Loucy (cell line): ENCODE measurements around the gene DIS3L.
"Not testable (repeated sequence)": the region's sequence is repeated elsewhere in the genome, so short reads cannot be mapped to it uniquely, and the experiment has no call there.

Source experiments
- H2AFZ ChIP-seq: fragments of 200-600 bp; sonication (generic); 2 replicates; pipeline ENCODE4 v1.6.0; 2016; ENCODE audit warnings: antibody characterized with exemption, mild to moderate bottlenecking, low read length, moderate library complexity
- H3F3A ChIP-seq: fragments of 200-600 bp; 2 replicates; pipeline ENCODE4 v1.6.0; 2016; ENCODE audit warnings: antibody characterized with exemption, low read depth, mild to moderate bottlenecking
- H3K27me3 ChIP-seq: fragments of 200-600 bp; sonication (generic); 2 replicates; pipeline ENCODE4 v1.6.1; 2014; ENCODE audit warnings: low read length, mild to moderate bottlenecking; ENCODE audit not compliant: insufficient read depth, poor library complexity, severe bottlenecking
- H3K36me3 ChIP-seq: fragments of 200-600 bp; sonication (generic); 2 replicates; pipeline ENCODE4 v1.6.1; 2016; ENCODE audit warnings: low read length; ENCODE audit not compliant: insufficient read depth
- H3K4me1 ChIP-seq: fragments of 200-600 bp; sonication (generic); 2 replicates; pipeline ENCODE4 v1.5.1; 2014; ENCODE audit warnings: low read length, mild to moderate bottlenecking; ENCODE audit not compliant: insufficient read depth, poor library complexity, severe bottlenecking
- H3K4me2 ChIP-seq: fragments of 200-600 bp; sonication (generic); 2 replicates; pipeline ENCODE4 v1.6.0; 2014; ENCODE audit warnings: antibody characterized with exemption, low read length, low read depth, mild to moderate bottlenecking; ENCODE audit not compliant: poor library complexity, severe bottlenecking
- H3K4me3 ChIP-seq: fragments of 200-600 bp; sonication (generic); 2 replicates; pipeline ENCODE4 v1.5.1; 2014; ENCODE audit warnings: low read length, mild to moderate bottlenecking, mixed read lengths; ENCODE audit not compliant: poor library complexity, severe bottlenecking
- H3K79me2 ChIP-seq: fragments of 200-600 bp; sonication (generic); 2 replicates; pipeline ENCODE4 v1.6.1; 2014; ENCODE audit warnings: low read length; ENCODE audit not compliant: insufficient read depth
- H3K9ac ChIP-seq: fragments of 200-600 bp; sonication (generic); 2 replicates; pipeline ENCODE4 v1.6.0; 2014; ENCODE audit warnings: mild to moderate bottlenecking, low read depth, low read length, moderate library complexity; ENCODE audit not compliant: poor library complexity, severe bottlenecking
- H3K9me2 ChIP-seq: fragments of 200-600 bp; sonication (generic); replicated peaks from 2 replicates; pipeline ENCODE4 v1.6.1; 2016; ENCODE audit warnings: low read depth, low read length, mixed read lengths
- H3K9me3 ChIP-seq: fragments of 200-600 bp; sonication (generic); 2 replicates; pipeline ENCODE4 v1.6.1; 2014; ENCODE audit warnings: mild to moderate bottlenecking, antibody characterized with exemption, low read length, low read depth; ENCODE audit not compliant: insufficient read depth
- H4K20me1 ChIP-seq: fragments of 200-600 bp; sonication (generic); 2 replicates; pipeline ENCODE4 v1.6.0; 2014; ENCODE audit warnings: antibody characterized with exemption, low read length, mild to moderate bottlenecking; ENCODE audit not compliant: insufficient read depth, poor library complexity, severe bottlenecking
- EZH2phosphoT487 ChIP-seq: fragments of 200-600 bp; IDR thresholded peaks from 2 replicates; pipeline ENCODE4 v1.6.1; 2018; ENCODE audit warnings: antibody characterized with exemption, mild to moderate bottlenecking, moderate library complexity, borderline replicate concordance
- TF ChIP-seq, protein P1 (sequence below): fragments of 200-600 bp; sonication (generic); conservative IDR thresholded peaks from 2 replicates; pipeline ENCODE4 v1.5.1; 2014; ENCODE audit warnings: mild to moderate bottlenecking, antibody characterized with exemption, low read length

Gene DIS3L

DNA sequence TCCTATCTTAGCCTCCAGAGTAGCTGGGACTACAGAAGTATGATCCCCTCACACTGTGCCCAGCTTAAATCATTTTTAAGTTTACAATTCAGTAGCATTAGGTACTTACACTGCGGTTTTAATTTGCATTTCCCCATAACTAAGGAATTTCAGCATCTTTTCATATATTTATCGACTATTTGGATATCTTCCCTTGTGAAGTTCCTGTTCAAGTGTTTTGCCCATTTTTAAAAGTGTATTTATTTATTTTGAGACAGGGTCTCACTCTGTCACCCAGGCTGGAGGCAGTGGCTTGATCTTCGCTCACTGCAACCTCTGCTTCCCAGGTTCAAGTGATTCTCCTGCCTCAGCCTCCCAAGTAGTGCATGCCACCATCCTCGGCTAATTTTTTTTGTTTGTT is 80.8 kb downstream of the DIS3L start:
- no peaks in the 10 kb centered on the region; the same call in 1 of the 2 replicates for H3F3A ChIP-seq
- H4K20me1 ChIP-seq: no peaks in the 10 kb centered on the region
- H3K27me3 ChIP-seq: no peaks in the 10 kb centered on the region
- no peaks in the 10 kb centered on the region for H3K79me2 ChIP-seq
- no peak overlapping the region for H3K4me3 ChIP-seq
- no peaks in the 10 kb centered on the region for H3K9me3 ChIP-seq
- H3K4me1 ChIP-seq: peaks cover 14% of the 10 kb centered on the region
- H3K9ac ChIP-seq: no peak overlapping the region
- H3K9me2 ChIP-seq: no peaks in the 10 kb centered on the region
- no peaks in the 10 kb centered on the region for H3K36me3 ChIP-seq
- no peak overlapping the region for H2AFZ ChIP-seq
- no peak overlapping the region for H3K4me2 ChIP-seq
- no peak for TF ChIP-seq EZH2phosphoT487
- TF ChIP-seq, protein P1, sequence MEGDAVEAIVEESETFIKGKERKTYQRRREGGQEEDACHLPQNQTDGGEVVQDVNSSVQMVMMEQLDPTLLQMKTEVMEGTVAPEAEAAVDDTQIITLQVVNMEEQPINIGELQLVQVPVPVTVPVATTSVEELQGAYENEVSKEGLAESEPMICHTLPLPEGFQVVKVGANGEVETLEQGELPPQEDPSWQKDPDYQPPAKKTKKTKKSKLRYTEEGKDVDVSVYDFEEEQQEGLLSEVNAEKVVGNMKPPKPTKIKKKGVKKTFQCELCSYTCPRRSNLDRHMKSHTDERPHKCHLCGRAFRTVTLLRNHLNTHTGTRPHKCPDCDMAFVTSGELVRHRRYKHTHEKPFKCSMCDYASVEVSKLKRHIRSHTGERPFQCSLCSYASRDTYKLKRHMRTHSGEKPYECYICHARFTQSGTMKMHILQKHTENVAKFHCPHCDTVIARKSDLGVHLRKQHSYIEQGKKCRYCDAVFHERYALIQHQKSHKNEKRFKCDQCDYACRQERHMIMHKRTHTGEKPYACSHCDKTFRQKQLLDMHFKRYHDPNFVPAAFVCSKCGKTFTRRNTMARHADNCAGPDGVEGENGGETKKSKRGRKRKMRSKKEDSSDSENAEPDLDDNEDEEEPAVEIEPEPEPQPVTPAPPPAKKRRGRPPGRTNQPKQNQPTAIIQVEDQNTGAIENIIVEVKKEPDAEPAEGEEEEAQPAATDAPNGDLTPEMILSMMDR: no peak

DNA sequence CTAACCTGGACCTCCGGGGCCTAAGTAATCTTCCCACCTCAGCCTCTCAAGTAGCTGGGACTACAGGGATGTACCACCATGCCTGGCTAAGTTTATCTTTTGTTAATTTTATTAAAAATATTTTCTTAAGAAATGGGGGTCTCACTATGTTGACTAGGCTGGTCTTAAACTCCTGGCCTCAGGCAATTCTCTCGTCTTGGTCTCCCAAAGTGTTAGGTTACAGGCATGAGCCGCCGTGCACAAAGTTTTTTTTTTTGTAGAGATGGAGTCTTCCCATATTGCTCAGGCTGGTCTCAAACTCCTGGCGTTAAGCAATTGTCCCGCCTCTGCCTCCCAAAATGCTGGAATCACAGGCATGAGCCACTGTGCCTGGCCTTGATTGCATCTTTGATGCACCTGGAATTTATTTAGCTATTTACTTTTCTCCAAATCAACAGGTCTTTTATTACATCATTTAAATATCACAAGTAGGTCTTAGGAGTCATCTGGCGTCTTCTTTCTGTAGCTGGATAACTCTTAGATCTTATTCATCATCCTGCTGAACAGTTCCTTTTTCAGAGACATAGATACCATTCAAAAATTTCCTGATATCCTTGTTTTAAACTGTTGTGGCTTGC is 85.6 kb downstream of the DIS3L start:
- no peaks in the 10 kb centered on the region for H3F3A ChIP-seq
- no peaks in the 10 kb centered on the region for H4K20me1 ChIP-seq
- no peaks in the 10 kb centered on the region for H3K79me2 ChIP-seq
- H2AFZ ChIP-seq: no peak overlapping the region
- no peak overlapping the region for H3K4me3 ChIP-seq
- H3K9me2 ChIP-seq: no peaks in the 10 kb centered on the region
- H3K27me3 ChIP-seq: no peaks in the 10 kb centered on the region
- no peak overlapping the region for H3K4me2 ChIP-seq
- H3K4me1 ChIP-seq: no peaks in the 10 kb centered on the region
- TF ChIP-seq, protein P1: no peak
- TF ChIP-seq EZH2phosphoT487: no peak
- H3K9me3 ChIP-seq: no peaks in the 10 kb centered on the region
- no peak overlapping the region for H3K9ac ChIP-seq
- no peaks in the 10 kb centered on the region for H3K36me3 ChIP-seq

- H3K4me2 ChIP-seq, H4K20me1 ChIP-seq, H3K27me3 ChIP-seq, H3F3A ChIP-seq, H3K9ac ChIP-seq, H3K9me3 ChIP-seq, H3K4me3 ChIP-seq, H3K4me1 ChIP-seq, H3K79me2 ChIP-seq, H3K9me2 ChIP-seq, H2AFZ ChIP-seq, H3K36me3 ChIP-seq: not testable (repeated sequence)
Observed at GRCh38 chr15:66381376-66381775, 88.0 kb downstream of the DIS3L start.
